Spleen (tissue), 11 donors: ENCODE measurements around the gene APLP1. TPM values are rescaled to one million over a fixed set of nuclear protein-coding genes. Genes with fewer than 3 reads are reported as not detected.

Experiments
- DNase-seq: peaks from one replicate; pipeline ENCODE4 v3.0.0-alpha.2; 2020
- H3K27ac ChIP-seq, 8 donors: fragments of 200-600 bp; sonication (generic) in 7 of 8; 1 replicate in 4 of 8; 2 replicates in 4 of 8; pipeline versions ENCODE4 v1.5.0 to v1.8.0; 2016 to 2021; ENCODE audit warnings: inconsistent platforms in 4 of 8, mild to moderate bottlenecking in 4 of 8, moderate library complexity in 1 of 8
- H3K27me3 ChIP-seq, 7 donors: fragments of 200-600 bp; sonication (generic) in 6 of 7; replicated peaks in 1 of 7; 1 replicate in 4 of 7; 2 replicates in 3 of 7; pipeline versions ENCODE4 v1.5.0 to v1.8.0; 2016 to 2021; ENCODE audit warnings: inconsistent platforms in 3 of 7, mild to moderate bottlenecking in 1 of 7
- H3K36me3 ChIP-seq, 6 donors: fragments of 200-600 bp; sonication (generic) in 5 of 6; 1 replicate in 4 of 6; 2 replicates in 2 of 6; pipeline versions ENCODE4 v1.5.0 to v1.8.0; 2016 to 2021; ENCODE audit warnings: inconsistent platforms in 2 of 6
- H3K4me1 ChIP-seq, 6 donors: fragments of 200-600 bp; sonication (generic) in 5 of 6; 1 replicate in 3 of 6; 2 replicates in 3 of 6; pipeline versions ENCODE4 v1.5.0 to v1.8.0; 2016 to 2021; ENCODE audit warnings: inconsistent platforms in 3 of 6
- H3K4me3 ChIP-seq, 8 donors: fragments of 200-600 bp; sonication (generic) in 7 of 8; 1 replicate in 4 of 8; 2 replicates in 4 of 8; pipeline versions ENCODE4 v1.5.0 to v1.8.0; 2016 to 2021; ENCODE audit warnings: inconsistent platforms in 4 of 8, mild to moderate bottlenecking in 4 of 8, moderate library complexity in 2 of 8
- H3K9me3 ChIP-seq, 8 donors: fragments of 200-600 bp; sonication (generic) in 7 of 8; 1 replicate in 4 of 8; 2 replicates in 4 of 8; pipeline versions ENCODE4 v1.5.0 to v1.8.0; 2016 to 2021; ENCODE audit warnings: inconsistent platforms in 4 of 8
- POLR2A ChIP-seq, 3 donors: fragments of 450-650 bp; IDR thresholded peaks; one replicate each; pipeline ENCODE4 v1.5.1; 2017; ENCODE audit warnings: antibody characterized with exemption in 3 of 3, mild to moderate bottlenecking in 1 of 3
- POLR2AphosphoS5 ChIP-seq, 3 donors: sonication (generic); formaldehyde crosslinking; IDR thresholded peaks; one replicate each; pipeline ENCODE4 v1.5.1; 2017; ENCODE audit warnings: antibody characterized with exemption in 3 of 3
- WGBS, 5 donors: extraction: QIAGEN DNeasy Blood & Tissue Kit in 3 of 5; methylation state at CpG; one replicate each; pipeline versions ENCODE4 v1.1.5 to v1.1.7; 2013 to 2018; 5-methylcytosine and 5-hydroxymethylcytosine counted together
- intact Hi-C: fragments of 100-400 bp; cut with DNase I; formaldehyde crosslinking; loops from one replicate; pipeline ENCODE4 v1.15.0; 2023; ENCODE audit warnings: low total_unique reads
- polyA plus RNA-seq, 3 donors: library from polyadenylated mRNA; stranded (reverse); fragments of 200-250 nt; gene quantifications; one replicate each; pipeline ENCODE4 v1.2.1, GENCODE V29; 2013
- total RNA-seq, 7 donors: library from RNA; depleted of rRNA in 3 of 7; stranded (reverse); fragments of >200 nt in 3 of 7; fragmentation: NEBNext Ultra II Directional in 4 of 7; extraction: Animal tissue kit (Norgen Biotek cat#: 25700) in 4 of 7; gene quantifications; one replicate each; pipeline versions ENCODE4 v1.1.0 to v1.2.1, GENCODE V29; 2016 to 2021
- TF ChIP-seq, protein P1 (sequence below), 11 experiments: fragments of 200-600 bp in 7 of 11; fragments of 450-650 bp in 4 of 11; sonication (generic) in 4 of 11; IDR thresholded peaks in 8 of 11; conservative IDR thresholded peaks in 3 of 11; 1 replicate in 7 of 11; 2 replicates in 4 of 11; pipeline versions ENCODE4 v1.4.0 to v1.8.0; 2016 to 2021; ENCODE audit warnings: antibody characterized with exemption in 11 of 11, inconsistent platforms in 4 of 11, mild to moderate bottlenecking in 1 of 11
- donor health status: healthy with polysubstance abuse.
- donor health status: DM: no; HTN: no; CAD: no; lungs with moderate emphysema.
- donor health status: DM: no; HTN: no; CAD: no.
- donor health status: Bipolar disorder and iron deficiency.
- donor health status: healthy.
- donor health status: DM: no; HTN: no; CAD: no.
- donor health status: DM: yes; HTN: yes; CAD: no.

The APLP1 gene
- total and polyA plus RNA-seq, 10 donors: 0.57 to 3.6 (median 1.2) TPM; not detected in 2

DNA sequence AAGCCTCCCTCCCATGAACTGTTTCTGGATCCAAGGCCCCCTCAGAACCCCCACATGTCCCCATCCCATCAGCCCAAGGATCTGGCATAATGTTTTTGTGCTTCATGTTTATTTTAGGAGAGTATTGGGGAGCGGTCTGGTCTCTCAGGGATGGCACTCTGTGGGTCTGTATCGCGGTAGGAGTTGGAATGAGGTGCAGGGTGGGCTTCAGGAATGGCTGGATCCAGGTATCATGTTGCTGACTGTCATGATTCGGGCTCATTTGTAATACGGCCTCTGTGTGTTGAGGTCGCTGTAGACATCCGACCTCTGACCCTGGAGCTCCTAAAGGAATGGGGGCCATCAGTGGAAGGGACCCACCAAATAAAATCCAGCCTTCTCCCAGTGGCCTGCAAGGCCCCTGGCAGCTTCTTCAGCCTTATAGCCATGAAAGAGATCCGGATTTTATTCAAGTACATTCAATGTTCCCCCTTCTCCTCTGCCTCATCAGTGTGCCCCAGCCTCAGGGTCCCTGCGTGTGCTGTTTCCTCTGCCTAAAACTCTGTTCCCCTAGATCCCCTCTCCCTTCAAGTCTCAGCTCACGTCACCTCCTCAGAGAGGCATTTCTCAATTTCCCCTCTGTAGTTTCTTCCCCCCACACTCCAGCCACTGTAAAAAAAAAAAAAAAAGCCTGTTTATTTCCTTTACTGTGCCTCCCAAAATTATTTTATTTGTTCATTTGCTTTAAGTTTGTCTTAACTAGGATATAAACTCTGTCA, 36.1 kb downstream of the APLP1 start:
- H3K27ac ChIP-seq: peak overlapping the region; percentile 86 to 99 (median 96)
- peak in 1 of 3 donors; percentile 74 for TF ChIP-seq POLR2AphosphoS5 (IDR thresholded peaks at IDR 0.05)
- TF ChIP-seq, protein P1, sequence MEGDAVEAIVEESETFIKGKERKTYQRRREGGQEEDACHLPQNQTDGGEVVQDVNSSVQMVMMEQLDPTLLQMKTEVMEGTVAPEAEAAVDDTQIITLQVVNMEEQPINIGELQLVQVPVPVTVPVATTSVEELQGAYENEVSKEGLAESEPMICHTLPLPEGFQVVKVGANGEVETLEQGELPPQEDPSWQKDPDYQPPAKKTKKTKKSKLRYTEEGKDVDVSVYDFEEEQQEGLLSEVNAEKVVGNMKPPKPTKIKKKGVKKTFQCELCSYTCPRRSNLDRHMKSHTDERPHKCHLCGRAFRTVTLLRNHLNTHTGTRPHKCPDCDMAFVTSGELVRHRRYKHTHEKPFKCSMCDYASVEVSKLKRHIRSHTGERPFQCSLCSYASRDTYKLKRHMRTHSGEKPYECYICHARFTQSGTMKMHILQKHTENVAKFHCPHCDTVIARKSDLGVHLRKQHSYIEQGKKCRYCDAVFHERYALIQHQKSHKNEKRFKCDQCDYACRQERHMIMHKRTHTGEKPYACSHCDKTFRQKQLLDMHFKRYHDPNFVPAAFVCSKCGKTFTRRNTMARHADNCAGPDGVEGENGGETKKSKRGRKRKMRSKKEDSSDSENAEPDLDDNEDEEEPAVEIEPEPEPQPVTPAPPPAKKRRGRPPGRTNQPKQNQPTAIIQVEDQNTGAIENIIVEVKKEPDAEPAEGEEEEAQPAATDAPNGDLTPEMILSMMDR (IDR thresholded peaks at IDR 0.05 in 8 of 11, conservative IDR thresholded peaks at IDR 0.05 in 3 of 11): no peak
- TF ChIP-seq POLR2A (IDR thresholded peaks at IDR 0.05): no peak
- WGBS, 5 donors: 71 to 80% (median 78%) methylated on average over 10 of the region's 10 CpGs
- no peaks in the 10 kb centered on the region for H3K9me3 ChIP-seq
- no peak for DNase-seq
- intact Hi-C loops: no loop called here
- H3K27me3 ChIP-seq: no peaks in the 10 kb centered on the region
- H3K36me3 ChIP-seq: peaks cover 0 to 19% (median 0%) of the 10 kb centered on the region in 6 donors
- H3K4me3 ChIP-seq: peak overlapping the region in 1 of 8 donors; percentile 89
- H3K4me1 ChIP-seq: peaks cover 19 to 90% (median 58%) of the 10 kb centered on the region in 6 donors

DNA sequence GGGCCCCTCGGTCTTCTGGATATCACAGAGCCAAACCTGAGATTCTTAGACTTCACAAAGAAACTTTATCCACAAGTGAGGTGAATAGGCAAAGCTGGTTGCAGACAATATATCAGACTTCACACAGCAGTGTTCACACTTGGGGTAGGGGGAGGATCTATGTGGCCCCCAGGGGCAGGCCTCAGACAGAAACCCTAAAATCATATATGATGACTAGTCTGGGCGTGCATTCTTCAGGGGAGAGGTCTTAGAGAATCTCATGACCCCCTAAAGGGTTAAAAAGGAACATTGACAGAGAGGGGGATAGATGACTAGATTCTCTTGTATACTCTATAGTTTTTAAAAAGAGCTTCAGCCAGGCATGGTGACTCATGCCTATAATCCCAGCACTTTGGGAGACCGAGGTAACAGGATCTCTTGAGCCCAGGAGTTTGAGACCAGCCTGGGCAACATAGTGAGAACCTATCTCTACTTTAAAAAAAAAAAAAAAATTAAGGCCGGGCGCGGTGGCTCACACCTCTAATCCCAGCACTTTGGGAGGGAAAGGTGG, 36.9 kb downstream of the APLP1 start:
- H3K27ac ChIP-seq: peak overlapping the region; percentile 0 to 99 (median 96)
- DNase-seq: no peak
- 64 to 81% (median 72%) methylated on average over 6 of the region's 6 CpGs for whole genome bisulfite sequencing, 5 donors
- H3K9me3 ChIP-seq: no peaks in the 10 kb centered on the region
- H3K27me3 ChIP-seq: no peaks in the 10 kb centered on the region
- peaks cover 0 to 19% (median 0%) of the 10 kb centered on the region in 6 donors for H3K36me3 ChIP-seq
- intact Hi-C loops: no loop called here
- TF ChIP-seq POLR2AphosphoS5 (IDR thresholded peaks at IDR 0.05) (no peak), POLR2A (IDR thresholded peaks at IDR 0.05) (no peak)
- TF ChIP-seq, protein P1 (IDR thresholded peaks at IDR 0.05 in 8 of 11, conservative IDR thresholded peaks at IDR 0.05 in 3 of 11): no peak
- peak overlapping the region in 3 of 8 donors; percentile 0 to 89 (median 2) for H3K4me3 ChIP-seq
- peaks cover 19 to 98% (median 65%) of the 10 kb centered on the region in 6 donors for H3K4me1 ChIP-seq

DNA sequence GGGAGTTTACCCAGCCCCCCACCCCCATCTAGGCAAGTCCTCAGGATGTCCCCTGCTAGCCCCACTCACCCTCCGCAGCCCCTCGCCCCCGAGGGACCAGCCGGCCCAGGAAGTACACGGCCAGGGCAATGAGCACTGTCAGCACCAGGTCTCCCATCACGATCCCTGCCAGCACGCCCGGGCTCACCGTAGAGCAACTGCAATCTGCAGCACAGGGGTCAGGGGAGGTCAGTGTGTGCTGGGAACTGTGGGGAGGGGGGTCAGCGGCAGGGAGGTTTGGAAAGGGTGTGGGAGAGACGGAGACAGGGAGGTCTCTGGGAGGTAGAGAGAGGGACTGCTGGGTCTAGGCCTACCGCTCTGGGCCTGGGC, 39.0 kb downstream of the APLP1 start:
- H3K4me3 ChIP-seq: peak overlapping the region in 7 of 8 donors; percentile 26 to 89 (median 43)
- 52 to 69% (median 66%) methylated on average over 10 to 12 of the region's 12 CpGs for WGBS, 5 donors
- no peaks in the 10 kb centered on the region for H3K9me3 ChIP-seq
- H3K27me3 ChIP-seq: no peaks in the 10 kb centered on the region
- intact Hi-C loops: no loop called here
- peaks cover 5 to 100% (median 61%) of the 10 kb centered on the region in 6 donors for H3K4me1 ChIP-seq
- peak overlapping the region in 7 of 8 donors; percentile 81 to 99 (median 96) for H3K27ac ChIP-seq
- peak; percentile 82 for DNase-seq
- H3K36me3 ChIP-seq: peaks cover 0 to 19% (median 0%) of the 10 kb centered on the region in 6 donors
- TF ChIP-seq POLR2A (IDR thresholded peaks at IDR 0.05) (no peak), POLR2AphosphoS5 (IDR thresholded peaks at IDR 0.05) (no peak)
- TF ChIP-seq, protein P1 (IDR thresholded peaks at IDR 0.05 in 8 of 11, conservative IDR thresholded peaks at IDR 0.05 in 3 of 11): no peak

DNA sequence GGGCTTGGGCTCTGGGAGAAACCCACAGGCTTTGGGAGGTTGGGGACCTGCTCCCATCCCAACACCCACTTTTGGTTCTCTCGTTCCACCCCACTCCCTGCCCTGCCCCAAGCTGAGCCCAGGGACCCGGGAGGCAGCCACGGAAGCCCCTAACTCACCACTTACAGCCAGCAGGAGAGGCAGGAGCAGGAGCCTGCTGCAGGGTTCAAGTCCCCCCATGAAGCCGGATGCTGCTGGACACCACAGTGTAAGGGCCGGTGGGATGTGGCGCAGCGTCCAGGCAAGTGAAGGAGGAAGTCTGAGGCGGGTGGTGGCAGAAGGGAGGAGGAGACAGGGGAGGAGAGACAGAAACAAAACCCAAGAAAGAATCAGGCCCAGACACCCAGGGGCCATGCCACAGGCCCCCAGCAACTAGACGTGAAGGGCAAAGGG, 39.7 kb downstream of the APLP1 start, which contains the start of gene TYROBP:
Gene TYROBP (minus strand): TSS at position 286 of the 432 bp plus-strand sequence. CDS start 67 bp downstream, at position 219.
- WGBS, 5 donors: 31 to 46% (median 36%) methylated on average over 9 of the region's 9 CpGs
- Histone ChIP-seq H3K4me3 (peak within 1 kb of the TSS in 7 of 8 donors; percentile 26 to 89 (median 43)), H3K36me3 (peaks cover 0 to 19% (median 0%) of the 10 kb centered on the region in 6 donors), H3K4me1 (peaks cover 3 to 100% (median 54%) of the 10 kb centered on the region in 6 donors), H3K27me3 (no peaks in the 10 kb centered on the region), H3K9me3 (no peaks in the 10 kb centered on the region), H3K27ac (peak within 1 kb of the TSS; percentile 21 to 99 (median 96))
- peak; percentile 91 for DNase-seq
- TF ChIP-seq POLR2AphosphoS5 (IDR thresholded peaks at IDR 0.05): peak; percentile 83 to 87 (median 84)
- peak in 2 of 3 donors; percentile 8 to 12 for TF ChIP-seq POLR2A (IDR thresholded peaks at IDR 0.05)
- TF ChIP-seq, protein P1 (IDR thresholded peaks at IDR 0.05 in 8 of 11, conservative IDR thresholded peaks at IDR 0.05 in 3 of 11): no peak
- intact Hi-C loops: no loop called here
